ENCODE data around the gene ETV6.

GRCh38 chr12:11638315-11638916, 11.1 kb upstream of the ETV6 start:
- TF ChIP-seq POLR2A (IDR thresholded peaks at IDR 0.05; ENCODE audit: low read depth, low read length) (no peak), POLR2AphosphoS5 (IDR thresholded peaks at IDR 0.05; ENCODE audit: low read depth, low read length) (no peak), TAF1 (IDR thresholded peaks at IDR 0.05; ENCODE audit: borderline replicate concordance, low read depth, low read length) (no peak)

Data from GM12892 (cell line).